HepG2 (cell line): ENCODE results near the gene HOXD12. TPM values are rescaled to one million over a fixed set of nuclear protein-coding genes. Genes with fewer than 3 reads are reported as not detected.
A peak's percentile ranks its signal among the peaks of the same experiment; 100 is the strongest.

ENCODE experiments used
- BCLAF1 ChIP-seq: fragments of 450-650 bp; IDR thresholded peaks from 2 replicates; pipeline ENCODE4 v1.6.1; 2017; ENCODE audit warnings: mild to moderate bottlenecking
- CCDC6 ChIP-seq: sonication (generic); formaldehyde crosslinking; IDR thresholded peaks from 2 replicates; pipeline ENCODE4 v1.8.1; 2022; ENCODE audit warnings: mild to moderate bottlenecking, missing genetic modification reagents, moderate library complexity
- EEA1 ChIP-seq: sonication (generic); formaldehyde crosslinking; IDR thresholded peaks from 2 replicates; pipeline ENCODE4 v1.5.1; 2020; ENCODE audit warnings: mild to moderate bottlenecking, missing genetic modification reagents, borderline replicate concordance
- GPN1 ChIP-seq: sonication (generic); formaldehyde crosslinking; IDR thresholded peaks from 2 replicates; pipeline ENCODE4 v1.5.1; 2020; ENCODE audit warnings: missing genetic modification reagents, borderline replicate concordance
- IRX3 ChIP-seq: sonication (generic); formaldehyde crosslinking; IDR thresholded peaks from 2 replicates; pipeline ENCODE4 v1.8.1; 2023; ENCODE audit warnings: mild to moderate bottlenecking, low read depth, missing genetic modification reagents, borderline replicate concordance
- KLF16 ChIP-seq, 2 experiments: sonication (generic) in 1 of 2; formaldehyde crosslinking in 1 of 2; IDR thresholded peaks; 2 replicates each; pipeline versions ENCODE4 v1.6.1 to v1.8.0; 2016 to 2023; ENCODE audit warnings: missing genetic modification reagents in 2 of 2, missing compliant biosample characterization in 1 of 2
- PBX3 ChIP-seq: sonication (generic); formaldehyde crosslinking; IDR thresholded peaks from 2 replicates; pipeline ENCODE4 v1.8.1; 2023; ENCODE audit warnings: missing genetic modification reagents, inconsistent platforms, borderline replicate concordance
- PPARG ChIP-seq: conservative IDR thresholded peaks from 2 replicates; pipeline ENCODE4 v1.6.1; 2016; ENCODE audit warnings: missing biosample characterization, missing genetic modification reagents
- RFXAP ChIP-seq: sonication (generic); formaldehyde crosslinking; IDR thresholded peaks from 2 replicates; pipeline ENCODE4 v1.4.0; 2020; ENCODE audit warnings: missing genetic modification reagents, borderline replicate concordance
- ZBTB3 ChIP-seq: sonication (generic); formaldehyde crosslinking; IDR thresholded peaks from 2 replicates; pipeline ENCODE4 v1.4.0; 2020; ENCODE audit warnings: low read depth, mild to moderate bottlenecking, moderate library complexity, missing genetic modification reagents, borderline replicate concordance
- ZNF34 ChIP-seq: sonication (generic); formaldehyde crosslinking; IDR thresholded peaks from 2 replicates; pipeline ENCODE4 v1.4.0; 2020; ENCODE audit warnings: mild to moderate bottlenecking, missing genetic modification reagents, borderline replicate concordance
- ZNF558 ChIP-seq: sonication (generic); formaldehyde crosslinking; IDR thresholded peaks from 2 replicates; pipeline ENCODE4 v1.9.0; 2022; ENCODE audit warnings: mild to moderate bottlenecking, missing genetic modification reagents, borderline replicate concordance
- ZNF609 ChIP-seq: sonication (generic); formaldehyde crosslinking; IDR thresholded peaks from 2 replicates; pipeline ENCODE4 v1.4.0; 2020; ENCODE audit warnings: mild to moderate bottlenecking, missing genetic modification reagents, borderline replicate concordance
- ZNF737 ChIP-seq: sonication (generic); formaldehyde crosslinking; IDR thresholded peaks from 2 replicates; pipeline ENCODE4 v1.5.0; 2020; ENCODE audit warnings: missing genetic modification reagents, mild to moderate bottlenecking, borderline replicate concordance
- polyA plus RNA-seq, 8 experiments: library from polyadenylated mRNA; depleted of rRNA in 3 of 8; stranded (reverse) in 7 of 8; unstranded in 1 of 8; fragments of >200 nt; fragmentation: Illumina TruSeq in 4 of 8; extraction: Trizol in 4 of 8; gene quantifications; 2 replicates each; pipeline versions ENCODE4 v1.2.1 to v1.2.3, GENCODE V29; 2011 to 2016; ENCODE audit warnings: low read depth in 4 of 8, missing spikeins in 1 of 8, mixed read lengths in 1 of 8; ENCODE audit not compliant: insufficient read depth in 1 of 8
- total RNA-seq, 5 experiments: library from RNA; depleted of rRNA; stranded (reverse); fragments of >200 nt; fragmentation: Illumina TruSeq; extraction: Trizol; gene quantifications; 2 replicates each; pipeline ENCODE4 v1.2.3, GENCODE V29; 2016; ENCODE audit warnings: low read depth in 1 of 5
- TF ChIP-seq, protein P1 (sequence below): sonication (generic); formaldehyde crosslinking; IDR thresholded peaks from 2 replicates; pipeline ENCODE4 v1.4.0; 2020; ENCODE audit warnings: missing genetic modification reagents

The HOXD12 gene
- total and polyA plus RNA-seq, 2 of the 13 experiments (the other 11 are each of a cell fraction or from before 2014, with no cell fraction given): not detected

- TF ChIP-seq, protein P1, sequence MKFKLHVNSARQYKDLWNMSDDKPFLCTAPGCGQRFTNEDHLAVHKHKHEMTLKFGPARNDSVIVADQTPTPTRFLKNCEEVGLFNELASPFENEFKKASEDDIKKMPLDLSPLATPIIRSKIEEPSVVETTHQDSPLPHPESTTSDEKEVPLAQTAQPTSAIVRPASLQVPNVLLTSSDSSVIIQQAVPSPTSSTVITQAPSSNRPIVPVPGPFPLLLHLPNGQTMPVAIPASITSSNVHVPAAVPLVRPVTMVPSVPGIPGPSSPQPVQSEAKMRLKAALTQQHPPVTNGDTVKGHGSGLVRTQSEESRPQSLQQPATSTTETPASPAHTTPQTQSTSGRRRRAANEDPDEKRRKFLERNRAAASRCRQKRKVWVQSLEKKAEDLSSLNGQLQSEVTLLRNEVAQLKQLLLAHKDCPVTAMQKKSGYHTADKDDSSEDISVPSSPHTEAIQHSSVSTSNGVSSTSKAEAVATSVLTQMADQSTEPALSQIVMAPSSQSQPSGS (CRISPR knock-in tag): 0 out of 2 replicates have a peak, but pooled peaks have one; percentile 47
- no peak for TF ChIP-seq BCLAF1
- no peak for TF ChIP-seq ZBTB3 (CRISPR knock-in tag)
- TF ChIP-seq IRX3: 0 out of 2 replicates have a peak, but pooled peaks have one; percentile 53
- no peak for TF ChIP-seq EEA1 (CRISPR knock-in tag)
- 0 out of 2 replicates have a peak, but pooled peaks have one; percentile 33 for TF ChIP-seq ZNF34 (CRISPR knock-in tag)
- TF ChIP-seq GPN1: no peak
- 0 out of 2 replicates have a peak, but pooled peaks have one; percentile 44 for TF ChIP-seq PPARG
- peak; percentile 76; the same call in 1 of the 2 replicates for TF ChIP-seq CCDC6 (CRISPR knock-in tag)
- TF ChIP-seq KLF16 (CRISPR knock-in tag; IDR thresholded peaks at IDR 0.05): peak in 1 of 2 experiments; percentile 58; a peak in 1 of 4 replicates
- no peak for TF ChIP-seq RFXAP
- TF ChIP-seq ZNF558 (CRISPR knock-in tag): 0 out of 2 replicates have a peak, but pooled peaks have one; percentile 54
- TF ChIP-seq ZNF737 (CRISPR knock-in tag): no peak
- TF ChIP-seq ZNF609: peak; percentile 64; the same call in 1 of the 2 replicates
- no peak for TF ChIP-seq PBX3
Measured at GRCh38 chr2:176140513-176141317, 41.1 kb downstream of the HOXD12 start (continued).
